Measurements from ENCODE around the gene FILIP1. TPM values are rescaled to one million over a fixed set of nuclear protein-coding genes. Genes with fewer than 3 reads are reported as not detected.

The FILIP1 gene
- total RNA-seq, 1 donor from 2014 or later, result 2.0 TPM

GRCh38 chr6:75348882-75349261, 144.7 kb downstream of the FILIP1 start:
- no peak for FAIRE-seq
- Mint-ChIP-seq H3K36me3 (ENCODE audit: low read depth, unreplicated experiment) (no peaks in the 10 kb centered on the region), H3K4me1 (ENCODE audit: low read depth, unreplicated experiment) (peaks cover 12% of the 10 kb centered on the region), H3K9me3 (ENCODE audit: unreplicated experiment) (no peaks in the 10 kb centered on the region), H3K27me3 (ENCODE audit: low read depth, unreplicated experiment) (no peaks in the 10 kb centered on the region), H3K27ac (ENCODE audit: unreplicated experiment) (no peak overlapping the region), H3K4me3 (ENCODE audit: unreplicated experiment) (peak overlapping the region; percentile 72)
- H3K36me3 ChIP-seq (ENCODE audit: insufficient read depth, low read length), result no peaks in the 10 kb centered on the region
- peak overlapping the region; percentile 70 for H2AFZ ChIP-seq (ENCODE audit: low read depth, low read length)
- H3K4me1 ChIP-seq (ENCODE audit: insufficient read depth, low read length), result peaks cover 9% of the 10 kb centered on the region
- H3K27ac ChIP-seq (ENCODE audit: low read depth, low read length), result no peak overlapping the region
- DNase-seq (ENCODE audit: low read depth), result no peak
- TF ChIP-seq EZH2 (IDR thresholded peaks at IDR 0.05; ENCODE audit: insufficient read depth, low read length) (no peak), CTCF (IDR thresholded peaks at IDR 0.05; ENCODE audit: insufficient read depth, low read depth, low read length) (no peak)
- no peaks in the 10 kb centered on the region for H4K20me1 ChIP-seq (ENCODE audit: insufficient read depth, low read length)
- H3K9ac ChIP-seq (ENCODE audit: low read length), result no peak overlapping the region
- no peaks in the 10 kb centered on the region for H3K79me2 ChIP-seq (ENCODE audit: insufficient read depth, low read length)
- no peaks in the 10 kb centered on the region for H3K27me3 ChIP-seq (ENCODE audit: insufficient read depth, low read length)
- peak overlapping the region; percentile 88 for H3K4me2 ChIP-seq (ENCODE audit: low read length)
- no peaks in the 10 kb centered on the region for H3K9me3 ChIP-seq (ENCODE audit: insufficient read depth, low read depth, low read length)
- H3K4me3 ChIP-seq (ENCODE audit: insufficient read depth, low read depth, low read length), result no peak overlapping the region

- Histone ChIP-seq H3K79me2 (ENCODE audit: insufficient read depth, low read length) (no peaks in the 10 kb centered on the region), H3K36me3 (ENCODE audit: insufficient read depth, low read length) (no peaks in the 10 kb centered on the region), H3K4me1 (ENCODE audit: insufficient read depth, low read length) (peaks cover 9% of the 10 kb centered on the region), H3K27ac (ENCODE audit: low read depth, low read length) (no peak overlapping the region), H3K4me3 (ENCODE audit: insufficient read depth, low read depth, low read length) (no peak overlapping the region), H3K9me3 (ENCODE audit: insufficient read depth, low read depth, low read length) (no peaks in the 10 kb centered on the region), H3K9ac (ENCODE audit: low read length) (no peak overlapping the region), H4K20me1 (ENCODE audit: insufficient read depth, low read length) (no peaks in the 10 kb centered on the region), H3K27me3 (ENCODE audit: insufficient read depth, low read length) (no peaks in the 10 kb centered on the region), H2AFZ (ENCODE audit: low read depth, low read length) (no peak overlapping the region), H3K4me2 (ENCODE audit: low read length) (no peak overlapping the region)
- Mint-ChIP-seq H3K27me3 (ENCODE audit: low read depth, unreplicated experiment) (no peaks in the 10 kb centered on the region), H3K4me1 (ENCODE audit: low read depth, unreplicated experiment) (peaks cover 12% of the 10 kb centered on the region), H3K9me3 (ENCODE audit: unreplicated experiment) (no peaks in the 10 kb centered on the region), H3K36me3 (ENCODE audit: low read depth, unreplicated experiment) (no peaks in the 10 kb centered on the region), H3K27ac (ENCODE audit: unreplicated experiment) (peak overlapping the region; percentile 22), H3K4me3 (ENCODE audit: unreplicated experiment) (no peak overlapping the region)
- DNase-seq (ENCODE audit: low read depth) (no peak), FAIRE-seq (no peak)
- TF ChIP-seq CTCF (IDR thresholded peaks at IDR 0.05; ENCODE audit: insufficient read depth, low read depth, low read length) (no peak), EZH2 (IDR thresholded peaks at IDR 0.05; ENCODE audit: insufficient read depth, low read length) (no peak)
Measured at GRCh38 chr6:75347898-75348610, 145.5 kb downstream of the FILIP1 start.

GRCh38 chr6:75345413-75345812, 148.2 kb downstream of the FILIP1 start:
- Mint-ChIP-seq H3K4me3 (ENCODE audit: unreplicated experiment) (no peak overlapping the region), H3K27ac (ENCODE audit: unreplicated experiment) (no peak overlapping the region), H3K36me3 (ENCODE audit: low read depth, unreplicated experiment) (no peaks in the 10 kb centered on the region), H3K9me3 (ENCODE audit: unreplicated experiment) (no peaks in the 10 kb centered on the region), H3K27me3 (ENCODE audit: low read depth, unreplicated experiment) (no peaks in the 10 kb centered on the region), H3K4me1 (ENCODE audit: low read depth, unreplicated experiment) (peaks cover 12% of the 10 kb centered on the region)
- no peak overlapping the region for H2AFZ ChIP-seq (ENCODE audit: low read depth, low read length)
- no peaks in the 10 kb centered on the region for H4K20me1 ChIP-seq (ENCODE audit: insufficient read depth, low read length)
- no peaks in the 10 kb centered on the region for H3K9me3 ChIP-seq (ENCODE audit: insufficient read depth, low read depth, low read length)
- H3K27ac ChIP-seq (ENCODE audit: low read depth, low read length), result no peak overlapping the region
- H3K27me3 ChIP-seq (ENCODE audit: insufficient read depth, low read length), result no peaks in the 10 kb centered on the region
- no peak for DNase-seq (ENCODE audit: low read depth)
- no peak overlapping the region for H3K4me3 ChIP-seq (ENCODE audit: insufficient read depth, low read depth, low read length)
- no peak for FAIRE-seq
- H3K4me2 ChIP-seq (ENCODE audit: low read length), result no peak overlapping the region
- peaks cover 9% of the 10 kb centered on the region for H3K4me1 ChIP-seq (ENCODE audit: insufficient read depth, low read length)
- no peak for TF ChIP-seq EZH2 (IDR thresholded peaks at IDR 0.05; ENCODE audit: insufficient read depth, low read length)
- no peak for TF ChIP-seq CTCF (IDR thresholded peaks at IDR 0.05; ENCODE audit: insufficient read depth, low read depth, low read length)
- H3K9ac ChIP-seq (ENCODE audit: low read length), result no peak overlapping the region
- no peaks in the 10 kb centered on the region for H3K79me2 ChIP-seq (ENCODE audit: insufficient read depth, low read length)
- no peaks in the 10 kb centered on the region for H3K36me3 ChIP-seq (ENCODE audit: insufficient read depth, low read length)
